AG04449 (cell line): ENCODE measurements around the gene WIF1.

Source experiments
- CTCF ChIA-PET: fragments of 350-600 bp; formaldehyde crosslinking; extraction: SDS; loops from one replicate; lab custom pipeline; 2021; ENCODE audit warnings: antibody characterized with exemption; lab: Yijun Ruan, JAX
- POLR2A ChIA-PET: fragments of 400-600, 350-600 bp; formaldehyde crosslinking; extraction: SDS; loops from one replicate; lab custom pipeline; 2020; ENCODE audit warnings: antibody characterized with exemption, inconsistent platforms; lab: Yijun Ruan, JAX
- DNase-seq: peaks from one replicate; pipeline ENCODE4 v3.0.0-alpha.2; 2010; ENCODE audit warnings: low read depth, low spot score
- H3K4me3 ChIP-seq: 2 replicates; pipeline ENCODE4 v1.5.1; 2011; ENCODE audit warnings: low read depth, mild to moderate bottlenecking, control low read depth, low read length
- CTCF ChIP-seq: IDR thresholded peaks from one replicate; pipeline ENCODE4 v1.5.1; 2011; ENCODE audit warnings: mild to moderate bottlenecking, moderate library complexity, low read length, control low read depth, inconsistent platforms; ENCODE audit not compliant: insufficient read depth; ENCODE audit errors: missing control alignments

Gene WIF1

DNA sequence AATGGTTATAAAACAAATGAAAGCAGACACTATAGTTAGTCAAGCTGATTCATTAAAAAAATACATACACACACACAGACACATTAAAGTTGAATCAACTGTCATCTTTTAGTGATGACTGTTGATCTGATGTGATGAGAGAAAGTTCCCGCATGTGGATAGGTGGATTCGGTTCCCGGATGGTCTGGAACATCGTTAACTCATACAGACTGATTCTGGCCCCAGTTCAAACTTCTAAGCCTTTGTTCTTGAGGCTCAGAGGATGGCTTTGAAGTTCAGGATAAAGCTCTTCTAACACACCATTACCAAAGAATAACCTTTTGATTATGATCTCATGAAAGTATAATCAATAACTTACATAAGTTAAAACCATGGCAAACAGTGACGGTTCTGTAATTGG is 27.5 kb downstream of the WIF1 start:
- TF ChIP-seq CTCF = no peak
- no peak for DNase-seq
- H3K4me3 ChIP-seq = no peak overlapping the region
- POLR2A ChIA-PET = no interaction called here
- CTCF ChIA-PET = interaction anchor here (1.2 to 1.8 kb wide), 3 partner anchors 13 to 203 kb away, joined by 3 to 5 read pairs (median 4); no protein-coding TSS in a partner anchor

DNA sequence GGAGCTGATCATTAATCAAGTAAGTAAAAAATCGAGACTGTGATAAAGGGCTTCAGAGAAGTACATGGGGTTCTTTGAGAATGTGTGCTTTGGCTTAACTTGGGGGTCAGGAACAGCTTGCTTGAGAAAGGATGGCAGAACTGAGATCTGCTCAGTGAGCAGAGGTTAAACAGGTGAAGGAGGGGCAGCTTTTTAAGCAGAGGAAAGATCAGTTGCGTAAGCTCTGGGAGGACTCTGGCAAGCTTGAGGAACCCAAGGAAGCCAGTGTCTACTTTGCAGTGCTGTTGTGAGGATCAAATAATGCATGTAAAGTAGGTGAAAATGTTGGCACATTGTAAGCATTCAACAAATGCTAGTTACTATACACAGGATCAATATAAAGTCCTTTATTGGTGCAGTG is 30.6 kb downstream of the WIF1 start:
- ChIA-PET CTCF (no interaction called here), POLR2A (no interaction called here)
- no peak for TF ChIP-seq CTCF
- DNase-seq = no peak
- H3K4me3 ChIP-seq = no peak overlapping the region

DNA sequence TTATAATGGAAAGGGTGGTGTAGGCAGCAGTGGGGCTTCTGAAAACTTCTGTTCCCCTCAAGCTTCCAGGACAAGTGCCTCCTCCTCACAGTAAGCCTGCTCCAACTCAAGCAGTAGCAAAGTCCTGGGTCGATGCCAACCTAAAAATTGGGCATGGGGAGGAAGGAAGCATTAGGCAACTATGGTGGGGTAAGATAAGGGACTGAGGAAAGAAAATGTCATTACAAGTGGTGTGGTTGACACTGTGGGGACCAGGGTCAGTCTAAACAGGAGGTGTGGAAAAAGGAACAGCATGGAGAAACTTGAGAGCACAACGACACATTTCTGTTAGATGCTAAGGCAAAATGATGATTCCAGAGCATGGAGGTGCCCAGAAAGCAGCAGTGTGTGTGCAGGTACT is 34.9 kb downstream of the WIF1 start:
- ChIA-PET CTCF (interaction anchor here (1.5 kb wide), 1 partner anchor 19 kb away, joined by 3 read pairs; no protein-coding TSS in a partner anchor), POLR2A (no interaction called here)
- no peak for TF ChIP-seq CTCF
- DNase-seq = no peak
- no peak overlapping the region for H3K4me3 ChIP-seq

DNA sequence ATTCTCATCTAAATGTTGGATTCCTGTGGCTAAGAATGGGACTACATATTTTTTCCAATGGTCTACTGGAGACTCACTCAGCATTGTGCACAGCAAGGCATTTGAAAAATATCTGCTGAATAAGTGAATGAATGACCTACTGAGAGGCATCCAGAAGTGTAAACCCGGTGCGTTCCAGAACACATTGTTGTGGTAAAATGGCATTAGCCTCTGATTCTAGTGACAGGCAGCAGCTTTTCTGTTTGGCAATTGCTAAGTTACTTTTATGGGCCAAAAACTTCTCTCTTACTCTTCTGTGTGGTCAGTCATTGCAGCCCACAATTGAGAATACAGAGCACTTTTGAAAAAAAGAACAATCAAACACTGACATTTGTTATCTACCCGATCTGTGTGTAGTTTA is 36.5 kb downstream of the WIF1 start:
- TF ChIP-seq CTCF = no peak
- H3K4me3 ChIP-seq = no peak overlapping the region
- DNase-seq = no peak
- CTCF ChIA-PET = no interaction called here
- POLR2A ChIA-PET = no interaction called here

- no peak for TF ChIP-seq CTCF
- ChIA-PET POLR2A (no interaction called here), CTCF (interaction anchor here (1.2 kb wide), 1 partner anchor 23 kb away, joined by 3 read pairs; no protein-coding TSS in a partner anchor)
- DNase-seq = no peak
- H3K4me3 ChIP-seq = no peak overlapping the region
Observed at GRCh38 chr12:65083581-65083980, 37.5 kb downstream of the WIF1 start.

- POLR2A ChIA-PET = no interaction called here
- DNase-seq = no peak
- TF ChIP-seq CTCF = no peak
- CTCF ChIA-PET = no interaction called here
- H3K4me3 ChIP-seq = no peak overlapping the region
Observed at GRCh38 chr12:65082406-65082805, 38.7 kb downstream of the WIF1 start.
